Tibial nerve (tissue), 4 donors: Measurements from ENCODE around the gene MPV17L.
"Not testable (repeated sequence)": the region's sequence is repeated elsewhere in the genome, so short reads cannot be mapped to it uniquely, and the experiment has no call there.

ENCODE experiments used
- EP300 ChIP-seq, 2 donors: sonication (generic); formaldehyde crosslinking; IDR thresholded peaks; one replicate each; pipeline ENCODE4 v1.6.1; 2017; ENCODE audit warnings: antibody characterized with exemption in 2 of 2, mild to moderate bottlenecking in 1 of 2
- POLR2A ChIP-seq, 2 donors: fragments of 450-650 bp; IDR thresholded peaks; one replicate each; pipeline ENCODE4 v1.6.1; 2017; ENCODE audit warnings: antibody characterized with exemption in 2 of 2, mild to moderate bottlenecking in 2 of 2, moderate library complexity in 2 of 2
- TF ChIP-seq, protein P1 (sequence below), 5 experiments: fragments of 200-600 bp in 3 of 5; fragments of 450-650 bp in 2 of 5; sonication (generic) in 3 of 5; IDR thresholded peaks; one replicate each; pipeline ENCODE4 v1.5.1; 2016 to 2019; ENCODE audit warnings: antibody characterized with exemption in 5 of 5, mild to moderate bottlenecking in 3 of 5, moderate library complexity in 2 of 5

DNA sequence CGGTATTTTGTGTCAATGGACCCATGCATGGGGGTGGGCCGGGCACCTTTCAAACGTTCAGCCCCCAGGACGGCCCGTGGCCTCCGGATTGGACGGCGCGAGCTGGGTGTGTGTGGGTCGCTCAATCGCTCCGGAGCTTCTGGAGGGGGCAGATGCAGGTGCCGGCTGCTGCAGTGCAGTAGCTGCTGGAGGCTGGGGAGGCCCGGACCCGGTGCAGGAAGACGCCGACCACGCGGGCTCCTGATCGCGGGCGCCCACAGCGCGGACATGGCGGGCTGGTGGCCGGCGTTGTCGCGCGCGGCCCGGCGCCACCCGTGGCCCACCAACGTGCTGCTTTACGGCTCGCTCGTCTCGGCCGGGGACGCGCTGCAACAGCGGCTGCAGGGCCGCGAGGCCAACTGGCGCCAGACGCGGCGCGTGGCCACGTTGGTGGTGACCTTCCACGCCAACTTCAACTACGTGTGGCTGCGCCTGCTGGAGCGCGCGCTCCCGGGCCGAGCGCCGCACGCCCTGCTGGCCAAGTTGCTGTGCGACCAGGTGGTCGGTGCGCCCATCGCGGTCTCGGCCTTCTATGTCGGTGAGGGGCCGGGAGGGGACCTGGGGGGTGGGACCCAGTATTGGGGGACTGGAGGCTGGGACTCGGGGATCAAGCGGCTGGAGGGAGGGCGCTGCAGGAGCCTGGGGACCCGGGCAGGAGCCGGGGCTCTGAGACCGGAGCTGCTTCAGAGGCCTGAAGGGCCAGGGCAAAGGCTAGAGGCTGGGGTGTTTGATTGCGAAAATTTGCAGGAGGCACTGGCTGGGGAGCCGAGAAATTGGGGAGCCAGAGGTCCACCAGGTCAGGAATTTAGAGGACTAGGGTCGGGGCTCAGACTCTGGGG, at the start of gene MPV17L:
- TF ChIP-seq, protein P1, sequence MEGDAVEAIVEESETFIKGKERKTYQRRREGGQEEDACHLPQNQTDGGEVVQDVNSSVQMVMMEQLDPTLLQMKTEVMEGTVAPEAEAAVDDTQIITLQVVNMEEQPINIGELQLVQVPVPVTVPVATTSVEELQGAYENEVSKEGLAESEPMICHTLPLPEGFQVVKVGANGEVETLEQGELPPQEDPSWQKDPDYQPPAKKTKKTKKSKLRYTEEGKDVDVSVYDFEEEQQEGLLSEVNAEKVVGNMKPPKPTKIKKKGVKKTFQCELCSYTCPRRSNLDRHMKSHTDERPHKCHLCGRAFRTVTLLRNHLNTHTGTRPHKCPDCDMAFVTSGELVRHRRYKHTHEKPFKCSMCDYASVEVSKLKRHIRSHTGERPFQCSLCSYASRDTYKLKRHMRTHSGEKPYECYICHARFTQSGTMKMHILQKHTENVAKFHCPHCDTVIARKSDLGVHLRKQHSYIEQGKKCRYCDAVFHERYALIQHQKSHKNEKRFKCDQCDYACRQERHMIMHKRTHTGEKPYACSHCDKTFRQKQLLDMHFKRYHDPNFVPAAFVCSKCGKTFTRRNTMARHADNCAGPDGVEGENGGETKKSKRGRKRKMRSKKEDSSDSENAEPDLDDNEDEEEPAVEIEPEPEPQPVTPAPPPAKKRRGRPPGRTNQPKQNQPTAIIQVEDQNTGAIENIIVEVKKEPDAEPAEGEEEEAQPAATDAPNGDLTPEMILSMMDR (IDR thresholded peaks at IDR 0.05), result peak in 1 of 5 experiments; percentile 11
- TF ChIP-seq POLR2A, EP300 (IDR thresholded peaks at IDR 0.05): not testable (repeated sequence)
